GM23338 (cell line): ENCODE data around the gene AOPEP. TPM values are rescaled to one million over a fixed set of nuclear protein-coding genes. Genes with fewer than 3 reads are reported as not detected.

Experiments used
- ATAC-seq: fragments of 200-7000 bp; cut with Tn5 transposase; 3 replicates; pipeline ENCODE4 v1.9.1; 2020
- DNase-seq: peaks from one replicate; pipeline ENCODE4 v3.0.0-alpha.2; 2015; ENCODE audit warnings: low spot score
- H2AFZ ChIP-seq: fragments of 200-600 bp; sonication (generic); 2 replicates; pipeline ENCODE4 v1.8.0; 2016; ENCODE audit warnings: antibody characterized with exemption, mild to moderate bottlenecking, moderate library complexity
- H3F3A ChIP-seq: fragments of 200-600 bp; sonication (generic); replicated peaks from 2 replicates; pipeline ENCODE4 v1.8.0; 2017; ENCODE audit warnings: antibody characterized with exemption, mixed run types, low read depth
- H3K27ac ChIP-seq: fragments of 200-600 bp; sonication (generic); 2 replicates; pipeline ENCODE4 v1.6.1; 2016; ENCODE audit warnings: low read depth
- H3K27me3 ChIP-seq: fragments of 200-600 bp; sonication (generic); 2 replicates; pipeline ENCODE4 v1.8.0; 2016; ENCODE audit warnings: mild to moderate bottlenecking, mixed run types, moderate library complexity; ENCODE audit not compliant: insufficient read depth
- H3K36me3 ChIP-seq: fragments of 200-600 bp; sonication (generic); 2 replicates; pipeline ENCODE4 v1.8.0; 2016; ENCODE audit warnings: mild to moderate bottlenecking; ENCODE audit not compliant: insufficient read depth
- H3K4me1 ChIP-seq: fragments of 200-600 bp; sonication (generic); 2 replicates; pipeline ENCODE4 v1.8.0; 2016; ENCODE audit warnings: mild to moderate bottlenecking, moderate library complexity; ENCODE audit not compliant: insufficient read depth
- H3K4me2 ChIP-seq: fragments of 200-600 bp; sonication (generic); 2 replicates; pipeline ENCODE4 v1.7.1; 2017; ENCODE audit warnings: mixed run types
- H3K4me3 ChIP-seq: fragments of 200-600 bp; sonication (generic); 2 replicates; pipeline ENCODE4 v1.6.1; 2016; ENCODE audit warnings: mixed run types
- H3K79me2 ChIP-seq: fragments of 200-600 bp; sonication (generic); replicated peaks from 2 replicates; pipeline ENCODE4 v1.8.0; 2017; ENCODE audit warnings: mild to moderate bottlenecking; ENCODE audit not compliant: insufficient read depth
- H3K9me2 ChIP-seq: fragments of 200-600 bp; sonication (generic); 2 replicates; pipeline ENCODE4 v1.8.0; 2017; ENCODE audit not compliant: insufficient read depth
- H4K20me1 ChIP-seq: fragments of 200-600 bp; sonication (generic); replicated peaks from 2 replicates; pipeline ENCODE4 v1.8.0; 2017; ENCODE audit warnings: mild to moderate bottlenecking; ENCODE audit not compliant: insufficient read depth
- H3K27ac Mint-ChIP-seq: 2 replicates; pipeline ENCODE4 v1.8.0; 2020; ENCODE audit warnings: inconsistent platforms, mild to moderate bottlenecking, moderate library complexity, mixed read lengths
- H3K27me3 Mint-ChIP-seq: 3 replicates; pipeline ENCODE4 v1.8.0; 2022; ENCODE audit warnings: low read depth, mild to moderate bottlenecking, moderate library complexity, mixed read lengths, inconsistent platforms; ENCODE audit not compliant: insufficient read depth, poor library complexity
- H3K36me3 Mint-ChIP-seq: 3 replicates; pipeline ENCODE4 v1.8.0; 2021; ENCODE audit warnings: low read depth, mild to moderate bottlenecking, inconsistent platforms, moderate library complexity, mixed read lengths
- H3K4me1 Mint-ChIP-seq: 3 replicates; pipeline ENCODE4 v1.8.0; 2020; ENCODE audit warnings: mild to moderate bottlenecking, inconsistent platforms, mixed read lengths
- H3K4me3 Mint-ChIP-seq: 3 replicates; pipeline ENCODE4 v1.8.0; 2021; ENCODE audit warnings: moderate library complexity, mild to moderate bottlenecking, inconsistent platforms, mixed read lengths
- H3K9me3 Mint-ChIP-seq: 3 replicates; pipeline ENCODE4 v1.8.0; 2020; ENCODE audit warnings: moderate library complexity, mild to moderate bottlenecking, inconsistent platforms, mixed read lengths
- CREB1 ChIP-seq: fragments of 250-450 bp; sonication (Bioruptor Pico); IDR thresholded peaks from 2 replicates; pipeline ENCODE4 v1.5.0; 2020; ENCODE audit warnings: low read depth, mild to moderate bottlenecking, moderate library complexity
- CTCF ChIP-seq, 2 experiments: fragments of 200-600 bp in 1 of 2; sonication (generic) in 1 of 2; conservative IDR thresholded peaks; 2 replicates each; pipeline versions ENCODE4 v1.5.1 to v1.6.1; 2016 to 2017; ENCODE audit warnings: antibody characterized with exemption in 2 of 2, low read depth in 2 of 2, mild to moderate bottlenecking in 2 of 2, moderate library complexity in 1 of 2
- ETS1 ChIP-seq: IDR thresholded peaks from 2 replicates; pipeline ENCODE4 v1.6.1; 2016; ENCODE audit warnings: antibody characterized with exemption
- EZH2 ChIP-seq: fragments of 200-600 bp; sonication (generic); IDR thresholded peaks from one replicate; pipeline ENCODE4 v1.8.0; 2017; ENCODE audit warnings: antibody characterized with exemption, mild to moderate bottlenecking, low read depth; ENCODE audit not compliant: unreplicated experiment
- JUNB ChIP-seq: IDR thresholded peaks from one replicate; pipeline ENCODE4 v1.6.1; 2016; ENCODE audit warnings: antibody characterized with exemption; ENCODE audit not compliant: unreplicated experiment
- NANOG ChIP-seq: IDR thresholded peaks from 2 replicates; pipeline ENCODE4 v1.6.1; 2016; ENCODE audit warnings: antibody characterized with exemption, borderline replicate concordance
- STAT1 ChIP-seq: IDR thresholded peaks from one replicate; pipeline ENCODE4 v1.6.1; 2016; ENCODE audit warnings: antibody characterized with exemption; ENCODE audit not compliant: unreplicated experiment
- ZNF114 ChIP-seq: fragments of 250-450 bp; sonication (Bioruptor Pico); IDR thresholded peaks from 2 replicates; pipeline ENCODE4 v1.5.0; 2020; ENCODE audit warnings: mild to moderate bottlenecking, moderate library complexity
- ZNF331 ChIP-seq: fragments of 250-450 bp; sonication (Bioruptor Pico); IDR thresholded peaks from 2 replicates; pipeline ENCODE4 v1.5.0; 2020; ENCODE audit warnings: low read depth, mild to moderate bottlenecking, moderate library complexity
- ZNF462 ChIP-seq: fragments of 250-450 bp; sonication (Bioruptor Pico); IDR thresholded peaks from 2 replicates; pipeline ENCODE4 v1.5.0; 2020; ENCODE audit warnings: mild to moderate bottlenecking, moderate library complexity
- polyA plus RNA-seq: library from polyadenylated mRNA; unstranded; fragments of >200 nt; fragmentation: Nextera tagmentation; extraction: Ambion mirVana; gene quantifications from 2 replicates; pipeline ENCODE4 v1.2.1, GENCODE V29; 2016
- total RNA-seq: library from RNA; depleted of rRNA; stranded (reverse); fragments of >200 nt; shearing (Covaris generic); gene quantifications from 2 replicates; pipeline ENCODE4 v1.2.3, GENCODE V29; 2014

Gene AOPEP
- total and polyA plus RNA-seq, 2 experiments from 2014 or later, result 7.0 to 16.5 TPM

GRCh38 chr9:95048225-95049087 lies 322.0 kb downstream of the AOPEP start:
- no peak for TF ChIP-seq ZNF331 (CRISPR knock-in tag)
- TF ChIP-seq EZH2, result peak; percentile 55
- Histone ChIP-seq H4K20me1 (peaks cover 6% of the 10 kb centered on the region; the same call in 1 of the 2 replicates), H3K4me3 (peak overlapping the region; percentile 76), H2AFZ (peak overlapping the region; percentile 95), H3K9me2 (no peaks in the 10 kb centered on the region), H3F3A (no peaks in the 10 kb centered on the region; the same call in 1 of the 2 replicates), H3K79me2 (no peaks in the 10 kb centered on the region), H3K27me3 (peaks cover 55% of the 10 kb centered on the region), H3K4me2 (peak overlapping the region; percentile 93), H3K36me3 (no peaks in the 10 kb centered on the region), H3K4me1 (peaks cover 36% of the 10 kb centered on the region), H3K27ac (no peak overlapping the region)
- peak; percentile 69 for DNase-seq
- peak overlapping the region; percentile 79 for H3K4me3 Mint-ChIP-seq
- peaks cover 44% of the 10 kb centered on the region for H3K4me1 Mint-ChIP-seq
- peaks cover 32% of the 10 kb centered on the region for H3K27me3 Mint-ChIP-seq
- H3K27ac Mint-ChIP-seq, result no peak overlapping the region
- H3K36me3 Mint-ChIP-seq, result no peaks in the 10 kb centered on the region
- H3K9me3 Mint-ChIP-seq, result no peaks in the 10 kb centered on the region
- ATAC-seq, result peak; percentile 70

- H3K4me3 ChIP-seq, result no peak overlapping the region
- TF ChIP-seq ZNF462 (CRISPR knock-in tag), result no peak
- no peak for TF ChIP-seq JUNB
- no peak for TF ChIP-seq ZNF331 (CRISPR knock-in tag)
- TF ChIP-seq CREB1 (CRISPR knock-in tag), result no peak
- no peak for TF ChIP-seq NANOG
- no peak for TF ChIP-seq EZH2
- no peak for TF ChIP-seq STAT1
- no peak for TF ChIP-seq ZNF114 (CRISPR knock-in tag)
- TF ChIP-seq CTCF (conservative IDR thresholded peaks at IDR 0.05; ENCODE audit: low read depth in 2 of 2), result no peak
- no peak for TF ChIP-seq ETS1
These were observed 323.3 kb downstream of the AOPEP start for GRCh38 chr9:95049761-95050160.

More at GRCh38 chr9:95049761-95050160, 323.3 kb downstream of the AOPEP start:
- H3K9me3 Mint-ChIP-seq, result no peaks in the 10 kb centered on the region
- H3K4me1 Mint-ChIP-seq, result peaks cover 37% of the 10 kb centered on the region
- Histone ChIP-seq H3K4me2 (no peak overlapping the region), H3K79me2 (no peaks in the 10 kb centered on the region), H2AFZ (no peak overlapping the region), H3F3A (no peaks in the 10 kb centered on the region; the same call in 1 of the 2 replicates), H3K4me1 (peaks cover 36% of the 10 kb centered on the region), H3K27me3 (peaks cover 52% of the 10 kb centered on the region), H3K36me3 (no peaks in the 10 kb centered on the region), H4K20me1 (peaks cover 6% of the 10 kb centered on the region; the same call in 1 of the 2 replicates), H3K9me2 (no peaks in the 10 kb centered on the region), H3K27ac (no peak overlapping the region)
- ATAC-seq (no peak), DNase-seq (no peak)
- no peak overlapping the region for H3K27ac Mint-ChIP-seq
- H3K36me3 Mint-ChIP-seq, result no peaks in the 10 kb centered on the region
- H3K4me3 Mint-ChIP-seq, result peak overlapping the region; percentile 51; the same call in 1 of the 3 replicates
- H3K27me3 Mint-ChIP-seq, result peaks cover 31% of the 10 kb centered on the region
